ENCODE measurements around the gene ADGRB3.
"Not testable (repeated sequence)": the region's sequence is repeated elsewhere in the genome, so short reads cannot be mapped to it uniquely, and the experiment has no call there.

ADGRB3 gene

DNA sequence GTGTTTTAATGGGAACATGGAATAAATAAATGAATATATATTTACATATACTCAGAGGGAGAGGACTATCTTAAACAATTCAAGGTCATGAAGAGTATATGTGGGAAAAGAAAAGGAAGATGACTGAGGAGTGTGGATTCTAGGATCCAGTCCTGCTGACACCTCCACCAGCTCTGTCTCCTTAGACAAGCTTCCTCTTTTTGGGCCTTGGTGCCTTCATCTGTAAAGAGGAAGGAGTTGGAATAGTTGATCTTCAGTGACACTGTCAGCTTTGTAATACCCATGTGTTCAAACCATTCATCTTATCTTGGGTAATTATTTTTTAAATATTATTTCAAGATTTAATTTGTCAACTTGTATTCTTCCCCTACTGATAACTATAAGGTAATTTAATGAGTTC lies 338.0 kb downstream of the ADGRB3 start:
- no peak for DNase-seq

- no peak for DNase-seq
These were observed 340.0 kb downstream of the ADGRB3 start for GRCh38 chr6:68975064-68975463.

- no peak for DNase-seq
These were observed 340.7 kb downstream of the ADGRB3 start for GRCh38 chr6:68975816-68976215.

GRCh38 chr6:68976260-68976659 lies 341.2 kb downstream of the ADGRB3 start:
- DNase-seq, result no peak

DNA sequence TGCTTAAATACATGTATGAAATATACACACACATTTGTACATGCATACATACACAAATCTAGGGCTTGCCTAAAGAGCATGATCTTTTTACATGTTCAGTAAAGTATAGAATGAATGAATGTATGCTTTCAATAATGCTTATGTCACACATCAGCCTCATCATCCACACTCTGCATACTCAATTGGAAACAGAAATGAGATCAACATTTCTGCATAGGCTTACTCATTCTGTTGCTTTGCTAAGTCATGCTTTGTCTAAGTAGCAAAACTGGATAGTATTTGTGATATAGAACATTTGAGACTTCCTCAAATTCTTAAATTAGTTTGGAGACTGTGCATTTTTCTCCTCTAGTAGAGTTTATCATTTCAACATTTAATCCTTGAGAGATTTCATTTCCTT lies 343.3 kb downstream of the ADGRB3 start:
- DNase-seq, result peak; percentile 4

DNA sequence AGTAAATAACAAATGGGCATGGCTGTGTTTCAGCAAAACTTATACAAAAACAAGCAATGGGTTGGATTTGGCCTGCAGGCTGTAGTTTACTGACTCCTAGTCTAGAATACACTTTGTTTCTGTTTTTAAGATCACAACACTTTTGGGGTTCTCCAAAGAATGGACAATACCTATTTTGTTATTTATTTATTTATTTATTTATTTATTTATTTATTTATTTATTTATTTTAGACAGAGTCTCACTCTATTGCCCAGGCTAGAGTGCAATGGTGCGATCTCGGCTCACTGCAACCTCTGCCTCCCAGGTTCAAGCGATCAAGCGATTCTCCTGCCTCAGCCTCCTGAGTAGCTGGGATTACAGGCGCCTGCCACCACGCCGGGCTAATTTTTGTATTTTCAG lies 346.6 kb downstream of the ADGRB3 start:
- not testable (repeated sequence) for DNase-seq

- no peak for DNase-seq
These were observed 353.6 kb downstream of the ADGRB3 start for GRCh38 chr6:68988698-68989097.

- no peak for DNase-seq
These were observed 355.2 kb downstream of the ADGRB3 start for GRCh38 chr6:68990317-68990716.

DNA sequence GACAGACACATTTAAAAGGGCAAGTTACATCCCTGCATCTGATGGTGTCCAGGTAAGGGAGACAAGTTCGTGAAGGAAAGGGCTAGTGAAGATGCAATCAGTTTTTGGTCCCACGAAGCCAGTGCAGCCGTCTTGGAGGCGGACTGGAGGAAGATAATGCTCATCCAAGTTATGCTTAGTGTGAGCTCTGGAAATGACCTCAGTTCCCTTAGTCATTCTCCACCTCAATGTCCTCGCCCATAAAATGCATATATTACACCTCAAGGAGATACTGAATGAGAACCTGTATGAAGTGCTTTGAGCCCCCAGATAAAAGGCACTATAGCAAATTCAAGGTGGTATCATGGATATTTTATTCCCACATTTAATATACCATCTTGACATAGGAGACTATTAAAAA lies 358.8 kb downstream of the ADGRB3 start:
- DNase-seq, result no peak

GRCh38 chr6:68994521-68994920 lies 359.4 kb downstream of the ADGRB3 start:
- DNase-seq, result no peak

- peak; percentile 9 for DNase-seq
These were observed 370.1 kb downstream of the ADGRB3 start for GRCh38 chr6:69005199-69005598.

- DNase-seq, result no peak
These were observed 372.7 kb downstream of the ADGRB3 start for GRCh38 chr6:69007781-69008180.

DNA sequence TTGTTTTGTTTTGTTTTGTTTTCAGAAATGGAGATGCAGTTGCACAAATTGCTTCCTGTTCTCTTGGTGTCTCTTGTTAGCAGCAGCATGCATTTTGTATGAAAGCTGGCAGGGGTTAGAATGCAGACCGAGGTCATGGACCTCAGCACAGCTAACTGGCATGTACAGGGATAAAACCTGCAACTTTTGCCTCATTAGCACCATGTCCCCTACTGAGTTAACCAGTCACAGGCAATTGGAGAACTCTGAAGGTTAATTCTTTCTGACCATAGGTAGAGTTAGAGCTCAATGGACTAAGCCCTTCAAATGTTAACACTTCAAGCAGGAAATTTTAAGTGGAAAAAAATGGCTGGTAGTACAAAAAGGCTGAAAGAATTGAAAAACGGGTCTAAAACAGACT lies 377.1 kb downstream of the ADGRB3 start:
- no peak for DNase-seq

- DNase-seq, result no peak
These were observed 377.8 kb downstream of the ADGRB3 start for GRCh38 chr6:69012876-69013275.

GRCh38 chr6:69018906-69019305 lies 383.8 kb downstream of the ADGRB3 start:
- DNase-seq, result no peak

DNA sequence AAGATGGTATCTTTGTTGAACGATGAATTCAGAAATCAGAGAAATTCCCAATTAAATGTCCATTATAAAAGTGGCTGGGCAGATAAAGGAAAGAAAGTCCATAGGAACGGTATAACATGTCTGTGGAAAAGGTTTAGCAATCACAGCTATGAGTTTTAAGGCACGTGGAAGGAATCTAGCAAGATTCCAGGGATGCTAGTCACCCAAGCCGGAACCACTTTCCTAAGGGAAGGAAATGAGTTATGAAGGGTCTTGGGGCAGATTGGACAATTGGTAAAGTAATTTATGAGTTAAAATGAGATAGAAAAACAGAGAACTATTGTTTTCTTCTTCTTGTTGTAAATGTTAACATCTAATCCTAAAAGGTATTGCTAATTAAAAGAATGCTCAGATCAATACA lies 384.8 kb downstream of the ADGRB3 start:
- no peak for DNase-seq

DNA sequence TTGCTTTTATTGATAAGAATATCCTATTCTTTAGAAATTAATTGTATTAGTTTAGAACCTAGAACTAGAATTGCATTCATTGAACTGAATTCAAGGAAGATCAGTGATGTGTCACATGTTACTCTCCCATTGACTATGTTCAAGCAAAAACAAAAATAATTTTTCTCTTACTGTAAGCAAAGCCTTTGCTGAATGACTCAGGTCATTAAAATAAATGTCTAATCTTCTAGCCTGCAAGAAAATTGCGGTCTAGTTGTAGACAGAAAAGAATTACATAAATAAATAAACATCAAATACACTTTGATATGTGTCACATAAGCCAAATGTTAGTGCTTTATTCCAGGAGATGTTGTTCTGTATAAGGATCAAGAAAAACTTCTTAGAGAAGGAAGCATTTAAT lies 387.9 kb downstream of the ADGRB3 start:
- no peak for DNase-seq

DNA sequence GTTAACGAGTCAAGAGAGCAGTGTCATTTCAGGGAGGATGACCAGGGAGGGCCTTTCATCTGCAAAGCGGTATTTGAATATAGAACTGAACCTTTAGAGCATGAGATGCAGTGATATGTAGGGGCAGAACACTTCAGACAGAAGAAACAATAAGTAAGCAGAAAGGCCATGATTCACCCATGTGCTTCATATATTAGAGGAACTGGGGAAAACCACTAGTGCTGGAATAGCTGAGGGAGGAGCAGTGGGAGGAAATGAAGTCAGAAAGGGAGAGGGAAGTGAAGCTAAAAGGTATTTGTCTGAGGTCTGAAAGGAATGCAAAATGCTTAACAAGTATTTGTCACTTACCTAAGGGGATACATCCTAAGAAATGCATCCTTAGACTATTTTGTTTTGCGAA lies 391.2 kb downstream of the ADGRB3 start:
- DNase-seq, result no peak

- DNase-seq, result no peak
These were observed 391.6 kb downstream of the ADGRB3 start for GRCh38 chr6:69026715-69027114.

DNA sequence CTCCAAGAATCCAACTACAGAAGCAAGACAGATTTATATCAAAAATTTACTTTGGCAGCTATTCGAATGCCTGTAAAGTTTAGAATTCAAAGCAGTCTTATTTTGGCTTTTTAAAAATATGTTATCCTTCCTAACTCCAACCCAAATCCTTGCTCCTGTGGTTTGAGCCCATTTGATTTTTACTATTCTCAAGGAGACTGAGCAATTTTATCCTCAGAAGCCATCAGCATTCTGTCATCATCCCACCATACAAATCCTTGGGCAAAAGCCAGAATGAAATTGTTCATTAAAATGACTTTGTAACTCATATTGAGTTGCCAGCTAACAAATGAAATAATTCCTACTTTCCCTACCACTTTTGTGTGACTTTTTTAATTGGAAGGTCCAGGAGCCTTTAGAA lies 392.8 kb downstream of the ADGRB3 start:
- DNase-seq, result no peak

DNA sequence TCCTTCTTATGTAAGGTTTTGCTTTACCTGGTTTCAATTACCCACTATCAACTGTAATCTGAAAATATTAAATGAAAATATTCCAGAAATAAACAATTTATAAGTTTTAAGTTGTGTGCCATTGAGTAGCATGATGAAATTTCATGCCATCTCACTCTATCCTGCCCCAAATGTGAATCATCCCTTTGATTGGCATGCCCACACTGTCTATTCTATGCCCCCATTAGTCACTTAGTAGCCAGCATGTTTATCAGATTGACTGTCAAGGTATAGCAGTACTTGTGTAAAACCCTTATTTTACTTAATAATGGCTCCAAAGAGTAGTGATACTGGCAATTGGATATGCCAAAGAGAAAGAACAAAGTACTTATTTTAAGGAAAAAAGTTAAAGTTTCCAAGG lies 403.8 kb downstream of the ADGRB3 start:
- DNase-seq, result no peak

DNA sequence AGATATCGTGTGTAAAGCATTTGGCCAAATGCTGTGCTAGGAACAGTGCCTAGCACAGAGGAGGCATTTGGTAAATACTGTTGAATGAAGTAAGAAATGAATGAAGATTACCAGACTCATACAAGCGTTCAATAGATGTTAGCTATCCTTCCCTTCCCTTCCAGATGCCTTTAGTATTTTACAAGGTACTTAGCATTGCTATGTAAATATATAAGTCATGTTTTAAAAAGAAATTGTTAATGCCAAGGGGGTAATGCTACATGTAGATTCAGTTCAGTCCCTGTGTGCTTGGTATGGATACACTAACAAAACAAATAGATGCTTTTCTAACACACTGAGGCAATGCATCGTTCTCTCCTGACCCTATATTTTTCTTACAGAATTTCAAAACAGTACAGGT lies 407.2 kb downstream of the ADGRB3 start:
- no peak for DNase-seq

- DNase-seq, result no peak
These were observed 409.5 kb downstream of the ADGRB3 start for GRCh38 chr6:69044534-69044933.

DNA sequence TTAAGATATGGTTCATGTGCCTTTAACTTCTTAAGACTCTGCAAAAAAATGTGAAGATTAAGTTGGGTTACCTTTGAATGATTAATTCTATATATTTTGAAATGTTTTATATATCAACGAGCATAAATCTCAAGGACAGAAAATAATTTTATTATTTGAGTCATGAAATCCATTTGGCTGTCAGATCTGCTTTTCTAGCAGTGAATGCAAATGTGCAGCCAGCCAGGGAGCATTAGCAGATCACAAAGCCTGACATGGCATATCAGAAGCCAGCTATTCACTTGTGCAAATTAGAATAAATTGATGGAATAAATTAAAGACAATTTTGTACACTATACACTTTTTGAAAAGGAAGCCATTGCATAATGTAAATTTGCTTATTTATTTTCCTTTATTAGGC lies 424.3 kb downstream of the ADGRB3 start:
- DNase-seq, result no peak

GRCh38 chr6:69061066-69061465 lies 426.0 kb downstream of the ADGRB3 start:
- DNase-seq, result no peak

DNA sequence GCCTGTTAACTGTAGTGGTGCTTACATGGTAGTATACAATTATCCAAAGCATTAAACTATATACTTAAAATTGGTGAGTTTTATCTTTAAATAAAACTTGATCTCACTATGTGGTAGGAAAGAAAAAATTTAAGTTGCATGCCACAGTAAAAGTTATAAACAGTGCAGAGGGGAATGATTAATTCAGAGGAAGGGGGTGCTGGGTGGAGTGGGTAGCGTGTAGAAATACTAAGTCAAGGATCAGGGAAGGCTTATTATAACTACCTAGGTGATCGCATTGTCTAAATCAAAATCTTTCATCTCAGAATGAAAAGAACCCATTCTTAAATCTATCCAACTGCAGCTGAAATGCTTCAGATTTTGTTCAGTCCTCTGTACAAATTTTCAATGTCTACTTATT lies 428.3 kb downstream of the ADGRB3 start:
- no peak for DNase-seq
